Dermis blood vessel endothelial cell (primary cell): ENCODE results near the gene ZBTB9. TPM values are rescaled to one million over a fixed set of nuclear protein-coding genes. Genes with fewer than 3 reads are reported as not detected.
A peak's percentile ranks its signal among the peaks of the same experiment; 100 is the strongest.

Experiments used
- DNase-seq: peaks from one replicate; pipeline ENCODE4 v3.0.0; 2010
- total RNA-seq: library from RNA; depleted of rRNA; stranded (reverse); fragments of >200 nt; gene quantifications from 2 replicates; pipeline ENCODE4 v1.2.3, GENCODE V29; 2014

Gene ZBTB9, protein sequence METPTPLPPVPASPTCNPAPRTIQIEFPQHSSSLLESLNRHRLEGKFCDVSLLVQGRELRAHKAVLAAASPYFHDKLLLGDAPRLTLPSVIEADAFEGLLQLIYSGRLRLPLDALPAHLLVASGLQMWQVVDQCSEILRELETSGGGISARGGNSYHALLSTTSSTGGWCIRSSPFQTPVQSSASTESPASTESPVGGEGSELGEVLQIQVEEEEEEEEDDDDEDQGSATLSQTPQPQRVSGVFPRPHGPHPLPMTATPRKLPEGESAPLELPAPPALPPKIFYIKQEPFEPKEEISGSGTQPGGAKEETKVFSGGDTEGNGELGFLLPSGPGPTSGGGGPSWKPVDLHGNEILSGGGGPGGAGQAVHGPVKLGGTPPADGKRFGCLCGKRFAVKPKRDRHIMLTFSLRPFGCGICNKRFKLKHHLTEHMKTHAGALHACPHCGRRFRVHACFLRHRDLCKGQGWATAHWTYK
- 5.5 and 6.3 TPM in 2 replicates for total RNA-seq

DNA sequence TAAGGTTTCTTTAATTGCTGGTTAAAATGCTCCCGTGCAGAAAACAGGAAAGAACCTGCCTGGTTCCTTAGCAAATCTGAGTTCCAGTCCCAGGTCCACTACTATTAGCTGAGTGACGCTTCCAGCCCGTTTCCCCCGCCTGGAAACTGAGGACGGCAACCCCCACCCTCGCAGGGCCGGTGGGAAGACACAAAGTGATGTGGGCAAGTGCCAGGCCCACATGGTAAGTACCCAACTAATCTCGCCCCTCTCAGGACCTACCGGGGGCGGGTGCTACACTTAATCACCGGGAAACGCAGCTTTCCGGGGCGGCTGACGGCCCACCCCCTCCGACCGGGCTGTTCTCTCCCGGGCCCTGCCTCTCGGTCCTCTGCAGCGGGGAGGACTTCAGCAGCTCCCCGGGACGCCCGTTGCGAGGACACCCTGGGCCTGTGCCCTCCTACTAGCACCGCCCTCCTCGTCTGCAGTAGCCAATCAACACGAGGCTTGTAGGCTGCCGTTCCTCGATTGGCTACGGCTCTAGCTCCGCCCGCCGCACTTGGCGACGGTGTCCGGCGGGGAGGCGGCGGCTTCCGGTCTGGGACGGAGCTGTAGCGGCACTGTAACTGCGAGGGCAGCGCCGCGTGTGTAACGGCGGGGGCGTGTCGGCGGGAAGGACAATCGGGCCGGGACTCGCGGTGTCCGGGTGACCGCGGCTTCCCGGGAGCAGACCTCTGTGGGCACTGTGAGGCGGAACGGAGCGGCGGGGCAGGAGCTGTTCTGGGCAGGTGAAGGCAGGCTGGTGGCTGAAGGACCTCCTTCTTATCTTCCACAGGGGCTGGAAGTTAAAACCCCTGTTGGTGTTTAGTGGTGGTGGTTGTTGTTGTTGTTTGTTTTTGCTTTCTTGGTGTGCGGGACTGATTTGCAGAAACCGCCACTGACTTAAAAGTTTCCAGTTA lies at the start of gene ZBTB9:
ZBTB9 (plus strand) TSS at position 568 of the 938 bp plus-strand sequence. CDS start 525 bp downstream, outside the sequence.
- DNase-seq = peak; percentile 97

DNA sequence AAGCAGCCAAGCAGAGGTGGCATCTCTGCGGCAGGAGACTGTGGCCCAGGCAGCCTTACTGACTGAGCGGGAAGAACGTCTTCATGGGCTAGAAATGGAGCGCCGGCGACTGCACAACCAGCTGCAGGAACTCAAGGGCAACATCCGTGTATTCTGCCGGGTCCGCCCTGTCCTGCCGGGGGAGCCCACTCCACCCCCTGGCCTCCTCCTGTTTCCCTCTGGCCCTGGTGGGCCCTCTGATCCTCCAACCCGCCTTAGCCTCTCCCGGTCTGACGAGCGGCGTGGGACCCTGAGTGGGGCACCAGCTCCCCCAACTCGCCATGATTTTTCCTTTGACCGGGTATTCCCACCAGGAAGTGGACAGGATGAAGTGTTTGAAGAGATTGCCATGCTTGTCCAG lies 49.5 kb upstream of the ZBTB9 start:
- no peak for DNase-seq

DNA sequence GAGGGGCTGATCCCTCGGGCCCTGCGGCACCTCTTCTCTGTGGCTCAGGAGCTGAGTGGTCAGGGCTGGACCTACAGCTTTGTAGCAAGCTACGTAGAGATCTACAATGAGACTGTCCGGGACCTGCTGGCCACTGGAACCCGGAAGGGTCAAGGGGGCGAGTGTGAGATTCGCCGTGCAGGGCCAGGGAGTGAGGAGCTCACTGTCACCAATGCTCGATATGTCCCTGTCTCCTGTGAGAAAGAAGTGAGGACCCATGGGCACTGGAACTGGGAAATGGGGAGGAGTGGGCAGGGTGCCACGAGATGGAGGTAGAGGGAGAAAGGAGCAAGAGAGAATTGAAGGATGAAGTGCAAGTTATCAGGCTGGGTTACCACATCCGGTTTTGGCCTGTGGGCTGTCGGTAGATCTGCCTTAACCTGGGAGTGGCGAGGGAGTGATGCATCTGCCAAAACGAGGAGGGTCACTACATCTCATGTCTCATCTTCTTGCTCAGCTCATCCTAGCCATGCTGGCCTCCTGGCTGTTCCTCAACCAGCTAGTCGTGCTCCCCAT lies 48.9 kb upstream of the ZBTB9 start:
- DNase-seq = no peak

DNA sequence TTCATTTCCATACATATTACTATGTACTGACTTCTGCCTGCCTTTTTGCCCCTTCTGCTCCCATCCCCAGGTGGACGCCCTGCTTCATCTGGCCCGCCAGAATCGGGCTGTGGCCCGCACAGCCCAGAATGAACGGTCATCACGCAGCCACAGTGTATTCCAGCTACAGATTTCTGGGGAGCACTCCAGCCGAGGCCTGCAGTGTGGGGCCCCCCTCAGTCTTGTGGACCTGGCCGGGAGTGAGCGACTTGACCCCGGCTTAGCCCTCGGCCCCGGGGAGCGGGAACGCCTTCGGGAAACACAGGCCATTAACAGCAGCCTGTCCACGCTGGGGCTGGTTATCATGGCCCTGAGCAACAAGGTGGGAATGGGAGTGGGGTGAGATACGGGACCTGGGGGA lies 48.2 kb upstream of the ZBTB9 start:
- DNase-seq = no peak

DNA sequence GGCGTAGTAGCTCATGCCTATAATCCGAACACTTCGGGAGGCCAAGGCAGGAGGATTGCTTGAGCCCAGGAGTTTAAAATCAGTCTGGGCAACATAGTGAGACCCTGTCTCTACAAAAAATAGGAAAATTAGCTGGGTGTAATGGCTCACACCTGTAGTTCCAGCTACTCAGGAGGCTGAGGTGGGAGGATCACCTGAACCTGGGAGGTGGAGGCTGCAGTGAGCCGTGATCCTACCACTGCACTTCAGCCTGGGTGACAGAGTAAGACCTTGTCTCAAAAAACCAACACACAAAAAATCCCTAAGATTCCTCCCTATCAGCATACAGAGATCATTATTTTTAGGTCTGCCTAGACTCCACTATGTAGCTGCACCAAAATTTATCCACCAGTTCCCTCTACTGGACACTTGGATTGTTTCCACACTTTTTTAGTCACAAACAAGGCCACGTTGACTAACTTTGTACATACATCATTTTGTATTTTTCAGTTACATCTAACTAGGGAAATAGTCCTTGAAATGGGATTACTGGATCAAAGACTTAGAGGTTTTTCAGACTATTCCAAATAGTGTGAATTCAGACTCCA lies 47.2 kb upstream of the ZBTB9 start:
- DNase-seq = peak; percentile 76

DNA sequence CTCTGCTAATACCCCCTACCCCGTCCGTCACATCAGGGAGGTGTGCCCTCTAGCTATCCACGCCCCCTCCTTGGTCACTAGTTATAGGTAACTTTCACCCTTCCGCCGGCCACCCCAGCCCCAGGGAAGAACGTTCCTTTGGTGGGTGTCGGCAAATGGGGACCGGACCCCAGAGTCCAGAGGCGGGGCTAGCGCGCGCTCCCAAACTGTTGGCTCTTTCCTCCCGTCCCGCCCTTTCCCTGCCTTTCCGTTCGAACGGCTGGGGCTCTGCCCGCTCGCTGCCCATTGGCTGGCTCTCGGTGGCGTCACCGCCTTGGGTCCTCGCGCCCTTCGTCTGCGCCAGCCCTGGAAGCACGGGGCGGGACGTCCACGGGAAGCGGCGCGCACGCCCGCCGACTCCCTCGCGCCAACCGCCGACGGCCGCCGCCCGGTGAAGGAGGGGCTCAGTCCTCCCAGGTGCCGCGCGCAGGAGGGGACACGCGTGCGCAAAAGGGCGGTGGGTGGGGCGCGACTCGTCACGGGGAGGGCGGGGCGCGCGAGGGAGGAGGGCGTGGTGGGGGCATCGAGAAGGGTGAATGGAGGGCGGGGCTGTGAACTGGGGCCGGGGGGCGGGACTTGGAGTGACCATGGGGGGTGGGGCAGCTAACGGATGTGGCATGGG lies 44.2 kb upstream of the ZBTB9 start:
- DNase-seq = peak; percentile 99

DNA sequence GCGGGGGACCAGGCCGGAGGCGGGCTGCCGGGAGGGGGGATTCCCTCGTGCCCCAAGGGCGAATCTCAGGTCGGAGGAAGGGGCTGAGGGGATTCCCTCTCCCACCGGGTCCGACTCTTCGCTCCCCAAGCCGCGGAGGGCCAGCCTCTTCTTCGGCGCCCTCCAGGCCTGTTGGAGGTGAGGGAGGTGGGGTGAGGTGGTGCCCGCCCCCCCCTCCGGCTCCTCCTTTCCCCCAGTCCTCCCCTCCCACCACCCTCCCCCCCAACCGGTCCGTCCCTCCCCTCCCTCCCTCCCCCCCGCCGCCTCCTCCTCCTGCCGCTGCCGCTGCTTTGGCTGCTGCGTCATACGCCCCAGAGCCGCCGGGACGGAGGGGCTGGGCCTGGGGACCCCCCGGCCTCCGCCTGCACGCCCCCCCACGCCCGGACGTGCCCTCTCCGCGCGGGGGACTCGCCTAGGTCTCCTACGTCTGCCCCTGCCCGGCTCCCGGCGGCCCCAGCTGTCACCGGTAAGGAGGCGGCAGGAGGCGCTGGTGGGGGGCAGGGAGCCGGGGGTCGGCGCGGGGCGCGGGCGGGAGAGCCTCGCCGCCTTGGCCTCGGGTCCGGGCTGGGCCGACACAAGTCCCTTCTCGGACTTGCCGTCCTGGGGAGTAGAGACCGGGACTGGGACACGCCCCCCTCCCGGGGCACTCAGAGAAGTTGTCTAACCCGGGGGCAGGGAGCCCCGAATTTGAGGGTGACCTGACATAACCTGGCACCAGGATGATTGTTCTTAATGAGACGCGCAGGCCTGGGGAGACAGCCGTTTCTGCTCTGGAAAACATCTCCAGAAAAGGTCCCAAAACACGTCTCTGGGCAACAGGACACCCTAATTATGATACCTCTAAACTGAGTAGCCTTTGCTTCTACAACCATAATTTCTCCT lies 43.4 kb upstream of the ZBTB9 start, which contains the start of gene PHF1:
PHF1 (plus strand) TSS at position 304 of the 921 bp plus-strand sequence. CDS start 1,250 bp downstream, outside the sequence.
- peak; percentile 84 for DNase-seq

DNA sequence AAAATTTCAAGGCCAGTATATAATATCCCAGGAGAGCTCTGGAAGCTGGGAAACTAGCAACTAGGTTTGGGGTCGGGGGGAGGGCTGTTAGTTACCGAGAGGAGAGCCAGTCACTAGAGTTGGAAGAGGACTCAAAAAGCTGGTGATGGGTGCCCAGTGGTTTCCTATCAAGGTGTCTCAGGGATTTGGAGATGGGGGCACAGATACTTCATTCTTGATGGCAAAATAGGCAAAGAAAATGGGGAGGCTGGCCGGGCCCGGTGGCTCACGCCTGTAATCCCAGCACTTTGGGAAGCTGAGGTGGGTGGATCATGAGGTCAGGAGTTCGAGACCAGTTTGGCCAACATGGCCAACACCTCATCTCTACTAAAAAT lies 42.8 kb upstream of the ZBTB9 start:
- no peak for DNase-seq

DNA sequence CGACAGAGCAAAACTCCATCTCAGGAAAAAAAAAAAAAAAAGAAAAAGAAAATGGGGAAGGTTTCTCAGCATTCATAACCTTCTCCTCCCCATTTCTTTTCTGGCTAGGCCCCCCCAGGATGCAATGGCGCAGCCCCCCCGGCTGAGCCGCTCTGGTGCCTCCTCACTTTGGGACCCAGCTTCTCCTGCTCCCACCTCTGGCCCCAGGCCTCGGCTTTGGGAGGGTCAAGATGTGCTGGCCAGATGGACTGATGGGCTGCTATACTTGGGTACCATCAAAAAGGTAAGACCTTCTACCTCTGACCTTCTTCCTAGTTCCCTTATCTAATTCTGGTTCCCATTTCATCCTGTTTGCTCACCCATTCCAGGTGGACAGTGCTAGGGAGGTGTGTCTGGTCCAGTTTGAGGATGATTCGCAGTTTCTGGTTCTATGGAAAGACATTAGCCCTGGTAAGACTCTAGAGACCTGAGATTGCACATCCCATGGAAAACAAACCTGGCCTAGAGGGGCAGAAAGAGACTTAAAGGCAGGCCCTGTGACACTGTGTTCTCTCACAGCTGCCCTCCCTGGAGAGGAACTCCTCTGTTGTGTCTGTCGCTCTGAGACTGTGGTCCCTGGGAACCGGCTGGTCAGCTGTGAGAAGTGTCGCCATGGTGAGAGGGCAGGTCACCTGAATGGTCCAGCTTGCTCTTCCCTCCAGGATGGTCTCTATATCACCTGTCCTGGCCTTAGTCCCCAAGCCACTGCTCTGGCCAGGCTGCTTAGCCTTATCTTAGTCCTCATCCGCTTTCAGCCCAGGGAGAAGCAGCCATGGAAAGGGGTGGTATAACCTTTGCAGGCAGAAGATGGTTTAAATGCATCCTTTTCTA lies 42.0 kb upstream of the ZBTB9 start:
- DNase-seq = no peak

DNA sequence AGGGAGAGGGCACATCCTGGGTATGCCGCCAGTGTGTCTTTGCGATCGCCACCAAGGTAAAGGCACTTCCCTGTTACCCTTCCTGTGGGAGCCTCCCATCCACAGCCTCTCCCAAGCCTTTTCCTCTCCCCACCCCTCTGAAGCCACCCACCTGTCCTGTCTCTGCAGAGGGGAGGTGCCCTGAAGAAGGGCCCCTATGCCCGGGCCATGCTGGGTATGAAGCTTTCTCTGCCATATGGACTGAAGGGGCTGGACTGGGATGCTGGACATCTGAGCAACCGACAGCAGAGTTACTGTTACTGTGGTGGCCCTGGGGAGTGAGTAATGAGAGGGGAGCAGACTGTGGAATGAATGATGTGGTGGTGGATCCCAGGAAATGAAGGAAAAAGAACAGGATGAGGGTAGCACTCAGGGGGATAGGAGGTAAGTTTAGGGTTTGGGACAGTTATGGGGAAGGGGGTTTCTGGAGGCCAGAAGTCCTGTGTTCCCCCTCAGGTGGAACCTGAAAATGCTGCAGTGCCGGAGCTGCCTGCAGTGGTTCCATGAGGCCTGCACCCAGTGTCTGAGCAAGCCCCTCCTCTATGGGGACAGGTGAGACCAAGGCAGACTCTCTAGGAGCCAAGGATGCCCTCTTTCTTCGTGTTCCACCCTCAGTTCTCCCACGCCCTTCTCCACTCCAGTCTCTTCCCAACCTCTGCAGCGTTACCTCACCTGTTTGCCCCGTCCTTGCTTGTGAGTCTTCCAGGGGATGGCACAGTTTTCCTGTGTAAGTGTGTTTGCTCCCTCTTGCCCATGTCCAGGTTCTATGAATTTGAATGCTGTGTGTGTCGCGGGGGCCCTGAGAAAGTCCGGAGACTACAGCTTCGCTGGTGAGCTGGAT lies 40.9 kb upstream of the ZBTB9 start:
- DNase-seq = no peak

DNA sequence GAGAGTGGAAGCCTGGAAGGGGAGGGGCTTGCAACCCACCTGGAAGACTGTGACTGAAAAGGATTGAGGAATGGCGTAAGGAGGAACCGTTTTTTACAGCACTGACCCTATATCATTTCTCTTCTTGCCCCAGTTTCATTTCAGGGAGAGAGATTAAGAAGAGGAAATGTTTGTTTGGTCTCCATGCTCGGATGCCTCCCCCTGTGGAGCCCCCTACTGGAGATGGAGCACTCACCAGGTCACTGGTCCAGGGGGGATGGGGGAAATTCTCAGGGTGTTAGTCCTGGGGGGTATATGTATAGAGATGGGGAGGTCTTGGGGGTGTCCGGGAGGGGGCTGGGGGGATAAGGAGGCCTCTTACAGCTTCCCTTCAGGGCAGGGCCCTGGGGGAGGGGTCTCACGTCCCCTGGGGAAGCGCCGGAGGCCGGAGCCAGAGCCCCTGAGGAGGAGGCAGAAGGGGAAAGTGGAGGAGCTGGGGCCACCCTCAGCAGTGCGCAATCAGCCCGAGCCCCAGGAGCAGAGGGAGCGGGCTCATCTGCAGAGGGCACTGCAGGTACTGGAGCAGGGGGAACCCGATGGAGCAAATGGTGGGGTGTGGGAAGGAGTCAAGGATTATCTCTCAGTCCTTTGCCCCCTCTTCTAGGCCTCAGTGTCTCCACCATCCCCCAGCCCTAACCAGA lies 39.6 kb upstream of the ZBTB9 start:
- peak; percentile 52 for DNase-seq

DNA sequence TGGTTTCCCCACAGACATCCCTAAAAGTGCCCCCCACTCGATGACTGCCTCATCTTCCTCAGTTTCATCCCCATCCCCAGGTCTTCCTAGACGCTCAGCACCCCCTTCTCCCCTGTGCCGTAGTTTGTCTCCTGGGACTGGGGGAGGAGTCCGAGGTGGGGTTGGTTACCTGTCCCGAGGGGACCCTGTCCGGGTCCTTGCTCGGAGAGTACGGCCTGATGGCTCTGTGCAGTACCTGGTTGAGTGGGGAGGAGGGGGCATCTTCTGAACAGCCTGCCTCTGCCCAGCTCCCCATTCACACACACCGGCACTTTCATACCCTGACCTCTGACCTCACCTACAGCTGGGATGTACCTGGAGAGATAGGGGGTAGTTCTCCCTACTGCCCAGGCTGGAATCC lies 38.5 kb upstream of the ZBTB9 start:
- DNase-seq = no peak

DNA sequence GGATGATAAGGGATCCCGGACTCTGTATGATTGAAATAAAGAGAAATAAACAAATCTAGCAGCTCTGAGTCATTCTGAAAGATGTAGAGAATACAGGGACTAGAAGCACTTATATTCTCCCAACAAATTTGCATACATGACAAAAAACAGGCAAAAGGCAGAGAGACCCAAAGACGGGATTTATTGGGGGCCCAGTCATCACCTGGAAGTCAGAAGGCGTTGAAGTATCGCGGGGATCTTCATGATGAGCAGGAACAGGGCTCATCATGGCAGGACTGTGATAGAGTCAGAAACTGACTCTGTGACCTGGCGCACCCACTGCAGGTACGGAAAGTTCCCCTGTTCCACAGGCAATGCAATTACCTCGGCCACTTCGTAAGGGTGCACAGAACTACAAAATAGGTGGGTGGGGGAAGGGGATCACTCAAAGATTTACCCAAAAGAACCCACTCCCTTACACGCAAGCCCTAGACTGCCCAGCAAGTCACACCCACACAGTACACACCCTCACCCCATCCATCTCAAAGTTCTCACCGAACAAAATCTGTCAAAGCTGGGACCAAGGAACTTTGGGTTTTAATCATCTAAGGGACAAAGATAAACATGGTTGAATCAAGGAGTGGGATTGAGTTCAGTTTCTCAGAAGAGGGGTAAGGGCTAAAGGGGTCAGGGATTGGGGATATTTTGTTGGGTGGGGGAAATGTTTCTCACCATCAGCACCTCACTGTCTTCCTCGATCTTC lies 37.8 kb upstream of the ZBTB9 start:
- no peak for DNase-seq

DNA sequence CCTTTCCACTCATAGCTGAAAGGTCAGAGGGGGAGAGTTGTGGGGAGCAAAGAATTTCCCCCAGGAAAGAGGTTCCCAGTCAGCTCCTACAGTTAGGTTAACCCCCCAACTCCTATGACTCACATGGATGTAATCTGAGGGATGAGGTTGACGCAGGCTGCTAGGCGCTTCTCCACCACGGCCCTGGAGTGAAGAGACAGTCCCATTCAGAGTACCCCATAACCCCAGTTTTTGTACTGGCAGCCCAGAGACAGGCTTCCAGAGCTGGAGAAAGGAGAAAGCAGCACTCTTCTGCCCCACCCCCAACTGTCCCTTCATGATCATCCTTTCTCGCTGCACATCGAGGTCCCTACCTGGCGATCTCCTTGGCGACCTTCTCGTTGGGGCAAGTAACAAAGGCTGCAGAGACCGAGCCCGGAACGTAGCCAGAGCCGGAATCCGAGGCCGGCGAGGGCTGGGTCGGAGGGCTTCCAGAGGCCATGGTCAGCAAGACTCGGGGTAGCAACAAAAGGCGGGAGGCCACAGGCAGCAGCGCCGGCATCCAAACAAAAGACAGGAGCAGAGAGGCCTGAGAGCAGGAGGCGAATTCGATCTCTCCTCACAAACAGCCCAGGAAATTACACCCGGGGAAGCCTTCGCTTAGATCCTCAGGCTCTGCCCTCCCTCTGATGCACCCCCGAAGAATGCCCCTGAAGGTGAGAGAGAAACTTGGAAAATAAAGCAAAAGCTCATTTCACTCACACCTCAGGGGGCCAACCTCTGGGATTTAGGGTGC lies 37.1 kb upstream of the ZBTB9 start:
- DNase-seq = peak; percentile 50

DNA sequence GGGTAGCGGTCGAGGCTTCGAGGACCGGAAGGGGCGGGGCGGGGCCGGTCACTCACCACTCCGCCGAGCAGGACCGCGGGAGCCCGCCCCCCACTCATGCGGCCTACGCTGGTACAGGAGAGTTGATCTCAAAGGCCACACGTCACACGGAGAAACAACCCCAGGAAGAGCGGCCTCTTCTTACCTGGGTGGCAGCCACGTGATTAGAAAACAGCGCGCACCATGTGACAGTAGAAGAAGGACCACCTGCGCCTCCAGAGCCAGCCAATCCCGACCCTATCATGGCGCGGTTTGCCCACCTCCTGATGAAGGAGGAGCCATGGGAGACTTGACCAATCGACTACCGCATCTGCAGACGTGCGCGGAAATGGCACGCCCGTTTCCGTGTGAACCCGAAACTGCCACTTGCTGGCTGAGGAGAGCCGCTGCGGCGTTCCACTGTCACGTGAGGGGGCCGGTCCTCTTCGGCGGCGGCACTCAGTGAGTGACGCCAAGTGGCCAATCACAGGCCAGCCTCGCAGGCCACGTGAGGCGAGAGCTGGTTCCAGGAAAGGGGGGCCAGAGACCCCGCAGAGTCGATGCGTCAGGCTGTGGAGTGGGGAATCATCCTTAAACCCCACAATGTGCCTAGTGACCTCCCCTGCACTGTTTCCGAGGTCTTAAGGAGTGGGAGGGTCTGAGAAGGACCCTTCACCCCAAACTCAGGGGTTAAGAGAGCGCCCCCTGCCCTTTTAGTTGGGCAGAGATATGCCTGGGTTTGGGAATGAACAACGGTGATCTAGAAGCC lies 36.3 kb upstream of the ZBTB9 start, which contains the start of gene CUTA:
CUTA (minus strand) TSS at position 205 of the 787 bp plus-strand sequence; CDS start at position 98, 107 bp downstream.
- peak; percentile 100 for DNase-seq
